GM12874 (cell line): ENCODE measurements around the gene AUTS2.

Source experiments
- TF ChIP-seq, protein P1 (sequence below): IDR thresholded peaks from 2 replicates; pipeline ENCODE4 v1.5.1; 2011; ENCODE audit warnings: low read depth, mild to moderate bottlenecking, control low read depth, low read length, moderate library complexity; ENCODE audit not compliant: insufficient read depth

Gene AUTS2

GRCh38 chr7:69837387-69838068 lies 239.3 kb downstream of the AUTS2 start:
- TF ChIP-seq, protein P1, sequence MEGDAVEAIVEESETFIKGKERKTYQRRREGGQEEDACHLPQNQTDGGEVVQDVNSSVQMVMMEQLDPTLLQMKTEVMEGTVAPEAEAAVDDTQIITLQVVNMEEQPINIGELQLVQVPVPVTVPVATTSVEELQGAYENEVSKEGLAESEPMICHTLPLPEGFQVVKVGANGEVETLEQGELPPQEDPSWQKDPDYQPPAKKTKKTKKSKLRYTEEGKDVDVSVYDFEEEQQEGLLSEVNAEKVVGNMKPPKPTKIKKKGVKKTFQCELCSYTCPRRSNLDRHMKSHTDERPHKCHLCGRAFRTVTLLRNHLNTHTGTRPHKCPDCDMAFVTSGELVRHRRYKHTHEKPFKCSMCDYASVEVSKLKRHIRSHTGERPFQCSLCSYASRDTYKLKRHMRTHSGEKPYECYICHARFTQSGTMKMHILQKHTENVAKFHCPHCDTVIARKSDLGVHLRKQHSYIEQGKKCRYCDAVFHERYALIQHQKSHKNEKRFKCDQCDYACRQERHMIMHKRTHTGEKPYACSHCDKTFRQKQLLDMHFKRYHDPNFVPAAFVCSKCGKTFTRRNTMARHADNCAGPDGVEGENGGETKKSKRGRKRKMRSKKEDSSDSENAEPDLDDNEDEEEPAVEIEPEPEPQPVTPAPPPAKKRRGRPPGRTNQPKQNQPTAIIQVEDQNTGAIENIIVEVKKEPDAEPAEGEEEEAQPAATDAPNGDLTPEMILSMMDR = no peak

DNA sequence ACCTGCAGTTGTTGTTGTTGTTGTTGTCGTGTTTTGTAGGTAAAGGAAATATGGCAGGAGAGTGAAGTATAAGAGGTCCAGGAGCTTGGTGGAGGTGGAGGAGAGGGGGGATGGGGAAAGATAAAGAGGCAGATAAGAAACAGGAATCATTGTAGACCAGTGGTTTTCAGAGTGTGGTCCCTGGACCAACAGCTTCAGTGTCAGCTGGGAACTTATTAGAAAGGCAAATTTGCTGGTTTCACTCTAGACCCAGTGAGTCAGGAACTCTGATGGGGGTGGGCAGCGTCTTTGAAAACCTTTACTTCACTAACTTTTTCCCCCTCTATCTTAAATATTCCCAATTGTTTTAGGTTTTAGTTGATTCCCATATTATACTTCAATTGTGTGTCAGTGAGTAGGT lies 241.5 kb downstream of the AUTS2 start:
- TF ChIP-seq, protein P1 = no peak

- TF ChIP-seq, protein P1 = no peak
Observed at GRCh38 chr7:69840248-69840647, 242.0 kb downstream of the AUTS2 start.

GRCh38 chr7:69843653-69844052 lies 245.4 kb downstream of the AUTS2 start:
- TF ChIP-seq, protein P1 = no peak

GRCh38 chr7:69844264-69844868 lies 246.1 kb downstream of the AUTS2 start:
- TF ChIP-seq, protein P1 = no peak

GRCh38 chr7:69845721-69846495 lies 247.6 kb downstream of the AUTS2 start:
- TF ChIP-seq, protein P1 = no peak

DNA sequence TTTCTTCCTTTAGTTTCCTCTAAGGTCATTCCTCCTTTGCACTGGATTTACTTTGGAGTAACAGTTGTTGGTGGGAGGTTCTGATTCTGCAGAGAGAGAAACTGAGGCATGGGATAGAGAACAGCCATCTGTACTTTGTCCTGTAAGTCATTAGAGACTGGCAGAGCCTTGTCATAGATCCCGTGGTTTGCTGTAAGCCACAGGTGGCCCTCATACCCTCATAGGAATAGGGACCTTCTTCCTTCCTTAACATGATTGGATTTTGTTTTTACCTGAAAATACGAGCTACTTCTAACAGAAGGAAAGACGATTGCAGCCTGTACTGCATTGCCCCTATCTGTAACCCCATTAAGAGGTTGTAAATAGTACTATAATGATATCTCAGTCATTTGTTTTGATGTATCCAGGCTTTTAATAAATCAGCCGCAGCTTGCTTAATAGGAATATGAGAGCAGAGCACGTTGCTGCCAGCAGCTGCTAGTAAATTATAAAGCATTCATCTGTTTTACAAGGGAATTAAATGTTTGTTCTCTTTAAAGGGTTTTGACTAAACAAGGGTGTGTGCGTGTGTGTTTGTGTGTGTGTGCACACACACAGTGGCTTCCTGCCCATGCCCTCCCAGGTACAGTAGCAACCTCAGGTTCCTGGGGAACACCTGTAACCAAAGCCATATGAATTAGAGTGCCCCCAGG lies 249.8 kb downstream of the AUTS2 start:
- TF ChIP-seq, protein P1 = no peak
